CD14-positive monocyte (primary cell): ENCODE measurements around the gene TMEM151A. TPM values are rescaled to one million over a fixed set of nuclear protein-coding genes. Genes with fewer than 3 reads are reported as not detected.

ENCODE experiments used
- DNase-seq, 3 donors: peaks; one replicate each; pipeline ENCODE4 v3.0.0-alpha.2; 2011 to 2022
- H2AFZ ChIP-seq: 2 replicates; pipeline ENCODE4 v1.6.0; 2012; ENCODE audit warnings: mild to moderate bottlenecking, low read depth, low read length, inconsistent platforms; ENCODE audit not compliant: insufficient read depth, poor library complexity, severe bottlenecking
- H3K27ac ChIP-seq, 2 donors: 1 replicate in 1 of 2; 2 replicates in 1 of 2; pipeline ENCODE4 v1.5.1; 2012 to 2013; ENCODE audit warnings: low read length in 2 of 2, control low read depth in 1 of 2, inconsistent platforms in 1 of 2, low read depth in 1 of 2, mild to moderate bottlenecking in 1 of 2
- H3K27me3 ChIP-seq, 2 donors: one replicate each; pipeline versions ENCODE4 v1.6.0 to v1.6.1; 2011 to 2013; ENCODE audit warnings: low read length in 2 of 2; ENCODE audit not compliant: control insufficient read depth in 2 of 2, insufficient read depth in 2 of 2
- H3K36me3 ChIP-seq, 2 donors: replicated peaks in 1 of 2; 1 replicate in 1 of 2; 2 replicates in 1 of 2; pipeline versions ENCODE4 v1.5.1 to v1.6.1; 2012 to 2013; ENCODE audit warnings: low read length in 2 of 2, control low read depth in 1 of 2, inconsistent platforms in 1 of 2, mild to moderate bottlenecking in 1 of 2; ENCODE audit not compliant: insufficient read depth in 2 of 2, control insufficient read depth in 1 of 2
- H3K4me1 ChIP-seq, 2 donors: 1 replicate in 1 of 2; 2 replicates in 1 of 2; pipeline versions ENCODE4 v1.5.1 to v1.6.1; 2012 to 2013; ENCODE audit warnings: low read length in 2 of 2, control low read depth in 1 of 2, inconsistent platforms in 1 of 2, mild to moderate bottlenecking in 1 of 2, moderate library complexity in 1 of 2; ENCODE audit not compliant: insufficient read depth in 2 of 2, control insufficient read depth in 1 of 2
- H3K4me2 ChIP-seq: replicated peaks from 2 replicates; pipeline ENCODE3; 2012; ENCODE audit warnings: low read length, moderate library complexity, mild to moderate bottlenecking; ENCODE audit not compliant: poor library complexity, severe bottlenecking; ENCODE audit errors: extremely low read depth
- H3K4me3 ChIP-seq, 3 experiments: fragments of 200-600 bp in 1 of 3; sonication (generic) in 1 of 3; replicated peaks in 1 of 3; 1 replicate in 2 of 3; 2 replicates in 1 of 3; pipeline ENCODE4 v1.5.1; 2011 to 2013; ENCODE audit warnings: low read length in 3 of 3, mild to moderate bottlenecking in 3 of 3, control low read depth in 2 of 3, low read depth in 2 of 3, inconsistent platforms in 1 of 3, moderate library complexity in 1 of 3
- H3K79me2 ChIP-seq: 2 replicates; pipeline ENCODE4 v1.6.0; 2012; ENCODE audit warnings: mild to moderate bottlenecking, control low read depth, inconsistent platforms, low read length, moderate library complexity; ENCODE audit not compliant: insufficient read depth
- H3K9ac ChIP-seq: 2 replicates; pipeline ENCODE4 v1.6.0; 2017; ENCODE audit warnings: low read length, mild to moderate bottlenecking; ENCODE audit not compliant: insufficient read depth, poor library complexity, severe bottlenecking
- H3K9me3 ChIP-seq, 2 donors: replicated peaks in 1 of 2; 1 replicate in 1 of 2; 2 replicates in 1 of 2; pipeline versions ENCODE4 v1.5.1 to v1.6.1; 2012 to 2013; ENCODE audit warnings: low read length in 2 of 2, control low read depth in 1 of 2; ENCODE audit not compliant: control insufficient read depth in 1 of 2, insufficient read depth in 1 of 2
- H4K20me1 ChIP-seq: 2 replicates; pipeline ENCODE4 v1.6.0; 2012; ENCODE audit warnings: mild to moderate bottlenecking, low read length, control low read depth, moderate library complexity; ENCODE audit not compliant: insufficient read depth
- H3K27ac Mint-ChIP-seq, 7 donors: one replicate each; pipeline ENCODE4 v1.8.0; 2020; ENCODE audit warnings: mild to moderate bottlenecking in 7 of 7, mixed read lengths in 7 of 7, moderate library complexity in 6 of 7, inconsistent platforms in 2 of 7
- H3K27me3 Mint-ChIP-seq, 3 donors: one replicate each; pipeline ENCODE4 v1.8.0; 2021 to 2022; ENCODE audit warnings: low read depth in 3 of 3, mild to moderate bottlenecking in 3 of 3, mixed read lengths in 3 of 3, moderate library complexity in 3 of 3, inconsistent platforms in 1 of 3
- H3K36me3 Mint-ChIP-seq, 2 donors: one replicate each; pipeline ENCODE4 v1.8.0; 2020; ENCODE audit warnings: mixed read lengths in 2 of 2, inconsistent platforms in 1 of 2, mild to moderate bottlenecking in 1 of 2
- H3K4me1 Mint-ChIP-seq: one replicate; pipeline ENCODE4 v1.8.0; 2020; ENCODE audit warnings: mild to moderate bottlenecking, mixed read lengths
- H3K4me3 Mint-ChIP-seq, 2 donors: one replicate each; pipeline ENCODE4 v1.8.0; 2020; ENCODE audit warnings: mild to moderate bottlenecking in 2 of 2, mixed read lengths in 2 of 2, moderate library complexity in 1 of 2
- H3K9me3 Mint-ChIP-seq, 7 donors: one replicate each; pipeline ENCODE4 v1.8.0; 2020 to 2022; ENCODE audit warnings: mixed read lengths in 7 of 7, mild to moderate bottlenecking in 6 of 7, moderate library complexity in 6 of 7, inconsistent platforms in 2 of 7
- CTCF ChIP-seq: fragments of 200-600 bp; IDR thresholded peaks from one replicate; pipeline ENCODE4 v1.8.0; 2022; ENCODE audit warnings: antibody characterized with exemption, mild to moderate bottlenecking
- WGBS: methylation state at CpG from one replicate; pipeline ENCODE4 v1.1.5; 2013; ENCODE audit warnings: missing lambda C conversion rate; ENCODE audit not compliant: insufficient coverage; 5-methylcytosine and 5-hydroxymethylcytosine counted together
- intact Hi-C, 2 donors: fragments of 100-400 bp; cut with micrococcal nuclease; formaldehyde crosslinking; loops; one replicate each; pipeline versions ENCODE4 v1.15.0 to v1.15.1; 2023
- polyA plus RNA-seq, 3 donors: library from polyadenylated mRNA; depleted of rRNA in 1 of 3; unstranded in 2 of 3; stranded (reverse) in 1 of 3; fragments of 300-500 nt in 2 of 3; fragments of >200 nt in 1 of 3; fragmentation: Illumina TruSeq in 2 of 3; gene quantifications; 1 replicate in 2 of 3; 2 replicates in 1 of 3; pipeline ENCODE4 v1.2.3, GENCODE V29; 2012 to 2021

The TMEM151A gene
- polyA plus RNA-seq, 3 donors = not detected

GRCh38 chr11:66278363-66279091, 13.2 kb upstream of the TMEM151A start:
- peaks cover 27 to 37% (median 35%) of the 10 kb centered on the region in 3 donors for H3K27me3 Mint-ChIP-seq
- Histone ChIP-seq H3K9ac (no peak overlapping the region), H3K4me1 (peaks cover 8 to 23% of the 10 kb centered on the region in 2 donors), H3K4me2 (no peak overlapping the region), H3K4me3 (no peak overlapping the region), H3K9me3 (no peaks in the 10 kb centered on the region), H4K20me1 (peaks cover 73% of the 10 kb centered on the region), H3K27me3 (peaks cover 3 to 23% of the 10 kb centered on the region in 2 donors), H2AFZ (no peak overlapping the region), H3K79me2 (no peaks in the 10 kb centered on the region), H3K27ac (no peak overlapping the region), H3K36me3 (peaks cover 29 to 30% of the 10 kb centered on the region in 2 donors)
- peak overlapping the region; percentile 65 to 82 for H3K4me3 Mint-ChIP-seq
- H3K27ac Mint-ChIP-seq = no peak overlapping the region
- peak in 1 of 3 donors; percentile 29 for DNase-seq
- peaks cover 39 to 42% of the 10 kb centered on the region in 2 donors for H3K36me3 Mint-ChIP-seq
- peaks cover 23% of the 10 kb centered on the region for H3K4me1 Mint-ChIP-seq
- WGBS = under 1% methylated on average over 20 of the region's 45 CpGs
- peaks cover 0 to 7% (median 2%) of the 10 kb centered on the region in 7 donors for H3K9me3 Mint-ChIP-seq
- intact Hi-C loops = no loop called here
- no peak for TF ChIP-seq CTCF

GRCh38 chr11:66279092-66279734, 12.5 kb upstream of the TMEM151A start:
- intact Hi-C loops = no loop called here
- Mint-ChIP-seq H3K4me1 (peaks cover 23% of the 10 kb centered on the region), H3K27ac (peak overlapping the region in 1 of 7 donors; percentile 71), H3K27me3 (peaks cover 27 to 37% (median 35%) of the 10 kb centered on the region in 3 donors), H3K9me3 (peaks cover 0 to 7% (median 2%) of the 10 kb centered on the region in 7 donors), H3K36me3 (peaks cover 34 to 35% of the 10 kb centered on the region in 2 donors), H3K4me3 (peak overlapping the region in 1 of 2 donors; percentile 82)
- DNase-seq = no peak
- no peak overlapping the region for H3K4me2 ChIP-seq
- no peak overlapping the region for H3K27ac ChIP-seq
- peaks cover 8 to 23% of the 10 kb centered on the region in 2 donors for H3K4me1 ChIP-seq
- no peak overlapping the region for H2AFZ ChIP-seq
- peaks cover 3 to 23% of the 10 kb centered on the region in 2 donors for H3K27me3 ChIP-seq
- 81% methylated on average over 15 of the region's 15 CpGs for WGBS
- no peak overlapping the region for H3K4me3 ChIP-seq
- no peak for TF ChIP-seq CTCF
- no peaks in the 10 kb centered on the region for H3K9me3 ChIP-seq
- H4K20me1 ChIP-seq = peaks cover 68% of the 10 kb centered on the region
- no peaks in the 10 kb centered on the region for H3K79me2 ChIP-seq
- no peak overlapping the region for H3K9ac ChIP-seq
- peaks cover 22 to 26% of the 10 kb centered on the region in 2 donors for H3K36me3 ChIP-seq
